ENCODE data around the gene RNF217. TPM values are rescaled to one million over a fixed set of nuclear protein-coding genes. Genes with fewer than 3 reads are reported as not detected.

Gene RNF217
- total RNA-seq, 1 experiment from 2014 or later = 12.2 TPM

- no peak overlapping the region for H3K27ac Mint-ChIP-seq
- ChIA-PET CTCF (no interaction called here), POLR2A (no interaction called here)
- H3K4me3 Mint-ChIP-seq = no peak overlapping the region
- no peaks in the 10 kb centered on the region for H3K36me3 Mint-ChIP-seq
- TF ChIP-seq TEAD1 (CRISPR knock-in tag; IDR thresholded peaks at IDR 0.05) = no peak
- TF ChIP-seq CBFB (CRISPR knock-in tag; IDR thresholded peaks at IDR 0.05; ENCODE audit: low read depth) = no peak
- TF ChIP-seq ERG (CRISPR knock-in tag; IDR thresholded peaks at IDR 0.05) = no peak
- H3K4me1 Mint-ChIP-seq = no peaks in the 10 kb centered on the region
- H3K27me3 Mint-ChIP-seq (ENCODE audit: low read depth) = no peaks in the 10 kb centered on the region
- no peaks in the 10 kb centered on the region for H3K9me3 Mint-ChIP-seq
- DNase-seq (ENCODE audit: low spot score) = no peak
- ATAC-seq = no peak
Measured at GRCh38 chr6:124937645-124938044, 24.6 kb upstream of the RNF217 start.

GRCh38 chr6:124941259-124941658, 21.0 kb upstream of the RNF217 start:
- DNase-seq (ENCODE audit: low spot score) (no peak), ATAC-seq (no peak)
- H3K9me3 Mint-ChIP-seq = no peaks in the 10 kb centered on the region
- POLR2A ChIA-PET = no interaction called here
- no peaks in the 10 kb centered on the region for H3K27me3 Mint-ChIP-seq (ENCODE audit: low read depth)
- CTCF ChIA-PET = no interaction called here
- H3K4me1 Mint-ChIP-seq = no peaks in the 10 kb centered on the region
- no peaks in the 10 kb centered on the region for H3K36me3 Mint-ChIP-seq
- TF ChIP-seq ZNF121 (CRISPR knock-in tag; IDR thresholded peaks at IDR 0.05) (no peak), ZNF425 (CRISPR knock-in tag; conservative IDR thresholded peaks at IDR 0.05) (no peak), SP1 (CRISPR knock-in tag; conservative IDR thresholded peaks at IDR 0.05) (no peak), ZNF423 (CRISPR knock-in tag; IDR thresholded peaks at IDR 0.05) (no peak)
- H3K4me3 Mint-ChIP-seq = no peak overlapping the region
- H3K27ac Mint-ChIP-seq = no peak overlapping the region

- Mint-ChIP-seq H3K36me3 (no peaks in the 10 kb centered on the region), H3K27me3 (ENCODE audit: low read depth) (no peaks in the 10 kb centered on the region), H3K4me1 (peaks cover 3% of the 10 kb centered on the region; the same call in 1 of the 2 replicates), H3K9me3 (no peaks in the 10 kb centered on the region), H3K27ac (no peak overlapping the region), H3K4me3 (no peak overlapping the region)
- DNase-seq (ENCODE audit: low spot score) = no peak
- no peak for ATAC-seq
- ChIA-PET CTCF (no interaction called here), POLR2A (interaction anchor here (0.6 kb wide), 1 partner anchor 35 kb away, joined by 3 read pairs; no protein-coding TSS in a partner anchor)
- TF ChIP-seq ZNF232 (CRISPR knock-in tag; IDR thresholded peaks at IDR 0.05) (no peak), ZNF138 (CRISPR knock-in tag; conservative IDR thresholded peaks at IDR 0.05) (no peak), CTCF (IDR thresholded peaks at IDR 0.05) (no peak)
Measured at GRCh38 chr6:124943658-124944057, 18.6 kb upstream of the RNF217 start.

- Mint-ChIP-seq H3K27ac (no peak overlapping the region), H3K36me3 (no peaks in the 10 kb centered on the region), H3K27me3 (ENCODE audit: low read depth) (no peaks in the 10 kb centered on the region), H3K9me3 (peaks cover 7% of the 10 kb centered on the region), H3K4me3 (no peak overlapping the region), H3K4me1 (peaks cover 15% of the 10 kb centered on the region)
- ChIA-PET POLR2A (no interaction called here), CTCF (no interaction called here)
- ATAC-seq = no peak
- no peak for DNase-seq (ENCODE audit: low spot score)
- TF ChIP-seq RORB (CRISPR knock-in tag; IDR thresholded peaks at IDR 0.05) (no peak), TEAD4 (CRISPR knock-in tag; IDR thresholded peaks at IDR 0.05) (no peak), ZSCAN18 (CRISPR knock-in tag; IDR thresholded peaks at IDR 0.05) (no peak), CBFB (CRISPR knock-in tag; IDR thresholded peaks at IDR 0.05; ENCODE audit: low read depth) (no peak), ZNF512 (CRISPR knock-in tag; IDR thresholded peaks at IDR 0.05; ENCODE audit: borderline replicate concordance) (no peak), ZNF281 (CRISPR knock-in tag; IDR thresholded peaks at IDR 0.05) (no peak)
Measured at GRCh38 chr6:124947971-124948451, 14.2 kb upstream of the RNF217 start.

Measured in WTC11 (cell line).